NCI-H2081 treated with DMSO at 0.1 percent for 48 hours (cell line): ENCODE measurements around the gene HSPBAP1.

Source experiments
- DNase-seq: peaks from one replicate; lab custom pipeline; 2025; lab: John Stamatoyannopoulos, UW

The HSPBAP1 gene, protein sequence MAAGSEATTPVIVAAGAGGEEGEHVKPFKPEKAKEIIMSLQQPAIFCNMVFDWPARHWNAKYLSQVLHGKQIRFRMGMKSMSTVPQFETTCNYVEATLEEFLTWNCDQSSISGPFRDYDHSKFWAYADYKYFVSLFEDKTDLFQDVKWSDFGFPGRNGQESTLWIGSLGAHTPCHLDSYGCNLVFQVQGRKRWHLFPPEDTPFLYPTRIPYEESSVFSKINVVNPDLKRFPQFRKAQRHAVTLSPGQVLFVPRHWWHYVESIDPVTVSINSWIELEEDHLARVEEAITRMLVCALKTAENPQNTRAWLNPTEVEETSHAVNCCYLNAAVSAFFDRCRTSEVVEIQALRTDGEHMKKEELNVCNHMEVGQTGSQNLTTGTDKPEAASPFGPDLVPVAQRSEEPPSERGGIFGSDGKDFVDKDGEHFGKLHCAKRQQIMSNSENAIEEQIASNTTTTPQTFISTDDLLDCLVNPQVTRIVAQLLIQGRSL

DNA sequence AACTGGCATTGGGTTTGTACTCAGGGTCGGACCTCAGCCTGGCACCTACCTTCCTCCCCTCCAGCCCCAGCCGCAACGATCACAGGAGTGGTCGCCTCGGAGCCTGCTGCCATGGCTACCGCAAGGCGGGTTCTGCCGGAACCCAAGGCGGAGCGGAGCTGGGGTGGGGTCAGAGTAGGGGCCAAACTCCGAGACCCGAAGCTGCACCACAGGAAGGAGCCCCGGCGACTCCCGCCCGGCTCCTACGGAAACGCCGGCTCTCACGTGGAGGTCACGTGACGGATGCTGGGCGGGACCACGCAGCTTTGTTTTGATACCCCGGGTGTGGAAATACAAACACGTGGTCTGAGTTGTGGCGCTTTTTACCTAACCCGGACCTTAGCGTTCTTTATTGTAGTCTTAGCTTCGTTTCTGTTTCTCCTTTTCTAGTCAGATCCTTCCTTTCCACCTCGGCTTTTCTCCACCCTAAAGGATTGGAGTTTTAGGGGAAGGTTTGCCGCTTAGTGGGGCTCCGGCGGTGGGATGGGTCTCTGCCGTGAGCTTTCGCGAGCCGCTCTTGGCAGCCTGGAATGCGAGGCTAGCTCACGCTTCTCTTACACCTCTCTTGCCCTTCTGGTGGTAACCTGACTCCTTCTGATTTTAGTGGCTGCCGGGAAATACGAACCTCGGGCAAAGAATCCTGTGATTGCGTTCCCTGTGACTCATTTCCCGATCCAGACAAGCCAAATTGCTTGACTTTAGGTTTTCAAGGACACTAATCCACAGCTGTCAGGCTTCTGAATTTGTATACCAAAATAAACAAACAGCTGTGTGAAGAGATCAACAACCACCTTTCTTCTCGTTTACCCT lies at the start of gene HSPBAP1:
Gene HSPBAP1 (minus strand): TSS at position 264 of the 849 bp plus-strand sequence. CDS start 151 bp downstream, at position 113.
- no peak for DNase-seq

GRCh38 chr3:122835590-122835989 lies 42.0 kb upstream of the HSPBAP1 start:
- no peak for DNase-seq

GRCh38 chr3:122828281-122828680 lies 34.6 kb upstream of the HSPBAP1 start:
- no peak for DNase-seq

- DNase-seq: no peak
These were observed 32.6 kb upstream of the HSPBAP1 start for GRCh38 chr3:122826278-122826677.

DNA sequence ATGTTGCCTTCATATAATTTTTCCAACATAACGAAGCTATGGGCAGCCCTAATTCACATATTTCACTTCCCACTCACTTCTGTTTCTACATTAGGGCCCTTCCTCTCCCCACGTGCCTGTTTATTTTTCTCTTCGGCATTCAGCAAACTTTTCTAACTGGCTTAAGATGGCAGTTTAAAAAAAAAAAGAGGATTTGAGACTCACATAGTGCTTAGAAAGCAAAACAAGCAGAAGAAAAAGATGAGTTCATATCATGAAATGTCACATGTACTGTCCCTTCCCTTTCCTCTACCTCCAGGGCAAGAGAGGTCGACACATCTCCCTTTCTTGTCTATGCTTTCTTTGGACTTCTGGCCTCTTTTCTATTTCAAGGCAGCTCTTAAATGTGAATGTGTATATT lies 31.8 kb upstream of the HSPBAP1 start:
- DNase-seq: no peak

GRCh38 chr3:122824465-122825381 lies 31.1 kb upstream of the HSPBAP1 start:
- DNase-seq: no peak

DNA sequence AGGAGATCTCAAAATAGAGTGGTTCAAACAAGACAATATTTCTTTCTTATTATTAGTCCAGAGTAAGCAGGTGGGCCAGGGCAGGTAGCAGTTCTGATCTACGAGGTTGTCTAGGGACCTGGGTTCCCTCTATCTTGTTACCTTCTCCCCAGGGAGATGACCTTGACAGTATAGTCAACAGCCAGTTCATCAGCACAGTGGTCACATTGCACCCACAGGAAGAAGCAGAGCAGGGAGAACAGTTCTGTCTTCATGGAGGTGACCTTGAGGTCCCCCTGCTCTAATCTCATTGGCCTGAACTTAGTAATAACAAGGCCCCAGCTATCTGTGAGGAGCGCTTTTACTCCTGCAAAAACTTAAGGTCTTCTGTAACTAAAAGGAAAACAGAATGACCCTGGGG lies 23.0 kb upstream of the HSPBAP1 start:
- no peak for DNase-seq

- no peak for DNase-seq
These were observed 17.1 kb upstream of the HSPBAP1 start for GRCh38 chr3:122810734-122811133.

DNA sequence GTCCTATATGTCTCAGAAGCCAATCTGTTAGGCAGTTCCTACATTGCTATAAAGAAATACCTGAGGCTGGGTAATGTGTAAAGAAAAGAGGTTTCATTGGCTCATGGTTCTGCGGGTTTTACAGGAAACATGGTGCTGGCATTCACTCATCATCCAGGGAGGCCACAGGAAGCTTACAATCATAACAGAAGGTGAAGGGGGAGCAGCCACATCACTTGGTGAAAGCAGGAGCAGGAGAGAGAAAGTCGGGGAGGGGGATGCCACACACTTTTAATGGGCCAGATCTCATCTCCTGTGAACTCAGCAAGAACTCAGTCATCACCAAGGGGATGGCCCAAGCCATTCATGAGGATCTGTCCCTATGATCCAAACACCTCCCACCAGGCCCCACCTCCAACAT lies 10.3 kb upstream of the HSPBAP1 start:
- DNase-seq: no peak

DNA sequence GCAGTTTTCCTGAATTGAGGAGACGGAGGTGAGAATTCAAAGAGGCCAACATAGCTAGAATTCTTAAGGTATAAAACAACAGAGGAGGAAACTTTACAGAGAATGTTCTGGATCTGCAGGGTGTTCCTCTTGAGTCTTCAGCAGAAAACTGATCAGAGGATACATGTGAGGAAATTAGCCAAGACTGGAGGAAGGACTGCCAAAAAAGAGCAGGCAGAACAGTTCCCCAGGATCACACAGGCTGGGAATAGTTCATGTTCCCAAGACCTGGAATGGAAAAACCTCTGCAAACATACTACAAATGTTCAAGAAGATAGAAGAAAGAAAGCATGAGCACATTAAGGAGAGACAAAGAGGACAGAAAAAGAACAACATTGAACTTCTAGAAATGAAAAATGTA lies 8.7 kb upstream of the HSPBAP1 start:
- DNase-seq: no peak

GRCh38 chr3:122800706-122801237 lies 7.1 kb upstream of the HSPBAP1 start:
- DNase-seq: no peak

GRCh38 chr3:122800031-122800430 lies 6.4 kb upstream of the HSPBAP1 start:
- no peak for DNase-seq

DNA sequence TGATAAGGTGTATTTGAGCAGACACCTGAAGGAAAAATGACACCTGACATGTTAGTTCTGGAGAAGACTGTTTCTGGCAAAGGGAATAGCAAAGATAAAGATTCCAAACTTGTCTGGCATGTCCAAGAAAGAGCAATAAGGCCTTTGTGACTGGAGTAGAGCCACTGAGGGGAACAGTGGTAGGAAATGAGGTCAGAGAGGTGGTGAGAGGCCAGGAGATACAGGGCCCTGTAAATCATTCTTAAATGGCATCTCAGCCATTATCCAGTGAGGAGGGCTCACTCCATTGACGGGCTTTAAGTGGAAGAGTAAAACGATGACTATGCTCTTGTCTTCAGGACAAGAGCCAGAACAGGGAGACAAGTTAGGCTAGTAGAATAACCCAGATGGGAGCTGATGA lies 5.7 kb upstream of the HSPBAP1 start:
- DNase-seq: no peak

DNA sequence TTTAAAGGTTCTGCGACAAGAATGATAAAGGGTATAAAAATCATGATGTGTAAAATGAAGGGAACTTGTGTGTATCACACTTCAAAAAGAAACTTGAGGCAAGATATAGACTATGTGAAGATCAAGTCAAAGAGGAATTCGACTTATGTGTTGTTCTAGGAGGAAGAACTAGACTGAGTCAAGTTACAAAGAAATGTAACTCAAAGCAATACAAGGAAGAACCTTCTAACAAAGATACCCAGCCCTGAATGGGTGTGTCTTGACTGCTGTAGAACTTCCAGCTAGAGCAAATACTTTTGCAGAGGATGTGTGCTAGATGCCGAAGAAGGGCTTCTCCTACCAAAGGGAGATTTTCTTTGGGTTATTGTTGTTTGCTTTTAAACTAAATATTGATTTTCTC lies 3.7 kb upstream of the HSPBAP1 start:
- no peak for DNase-seq

DNA sequence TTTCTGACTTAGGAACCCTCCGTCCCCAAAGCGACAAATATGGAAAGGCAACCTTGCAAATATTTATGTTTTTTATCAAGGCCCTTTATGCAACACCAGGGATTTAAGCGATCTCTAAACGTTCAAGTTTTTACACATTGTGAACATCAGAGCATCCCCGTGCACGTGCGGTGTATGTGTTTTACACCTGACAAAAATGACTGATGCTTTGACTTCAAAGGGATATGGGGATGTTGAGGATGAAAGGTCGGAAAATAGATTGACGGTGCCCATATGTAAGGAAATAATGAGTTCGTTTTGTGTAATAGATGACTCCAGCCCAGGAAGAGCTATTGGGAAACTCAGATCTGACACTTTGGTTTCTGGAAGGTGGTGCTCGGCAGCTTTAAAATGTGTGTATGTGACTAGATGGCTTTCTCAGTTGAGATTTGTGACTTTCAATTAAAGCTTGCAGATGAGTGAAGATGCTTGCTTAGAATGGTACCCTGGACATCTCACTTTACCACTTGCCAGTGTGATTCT lies 2.1 kb upstream of the HSPBAP1 start:
- no peak for DNase-seq

DNA sequence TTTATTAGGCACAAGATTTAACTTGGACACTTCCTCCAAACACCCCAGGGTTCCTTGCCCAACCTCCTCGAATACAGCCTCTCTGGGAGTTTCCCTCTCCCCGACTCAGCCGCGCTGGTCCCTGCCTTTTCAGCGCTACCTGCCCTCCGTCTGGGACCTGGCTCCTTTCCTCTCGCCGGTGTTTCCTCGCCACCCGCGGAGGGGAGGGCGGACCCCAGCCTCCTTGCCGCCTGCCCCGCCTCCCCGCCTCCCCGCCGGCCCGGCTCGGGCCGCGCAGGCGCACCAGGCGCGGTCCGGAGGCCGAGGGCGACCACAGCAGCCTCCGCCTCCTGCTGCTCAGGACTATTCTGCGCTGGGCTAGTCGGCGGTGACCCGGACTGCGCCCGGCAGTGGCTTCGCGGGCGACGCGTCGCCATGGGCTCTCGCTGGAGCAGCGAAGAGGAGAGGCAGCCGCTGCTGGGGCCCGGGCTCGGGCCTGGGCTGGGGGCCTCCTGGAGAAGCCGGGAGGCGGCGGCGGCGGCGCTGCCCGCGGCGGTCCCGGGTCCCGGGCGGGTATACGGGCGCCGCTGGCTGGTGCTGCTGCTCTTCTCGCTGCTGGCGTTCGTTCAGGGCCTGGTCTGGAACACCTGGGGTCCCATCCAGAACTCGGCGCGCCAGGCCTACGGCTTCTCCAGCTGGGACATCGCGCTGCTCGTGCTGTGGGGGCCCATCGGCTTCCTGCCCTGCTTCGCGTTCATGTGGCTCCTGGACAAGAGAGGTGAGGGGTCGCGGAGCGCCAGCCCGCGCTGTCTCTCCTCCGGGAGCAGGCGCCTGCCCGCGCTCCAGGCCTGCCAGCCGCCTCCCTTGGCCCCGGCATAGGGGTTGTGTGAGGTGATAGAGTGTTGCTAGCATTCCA lies 1.4 kb upstream of the HSPBAP1 start, which contains the start of gene SLC49A4:
Gene SLC49A4 (plus strand): TSS at position 291 of the 895 bp plus-strand sequence. CDS start 124 bp downstream, at position 415.
- DNase-seq: no peak

GRCh38 chr3:122794483-122794778 lies 800 bp upstream of the HSPBAP1 start:
- DNase-seq: no peak

- no peak for DNase-seq
These were observed 3.9 kb downstream of the HSPBAP1 start for GRCh38 chr3:122789585-122790273.

- DNase-seq: no peak
These were observed 5.8 kb downstream of the HSPBAP1 start for GRCh38 chr3:122787872-122788271.

- DNase-seq: no peak
These were observed 7.6 kb downstream of the HSPBAP1 start for GRCh38 chr3:122786066-122786465.
